HEK293 (cell line): ENCODE results near the gene MYL6B.

ENCODE experiments used
- MYNN ChIP-seq: fragments of 450-650 bp; formaldehyde crosslinking; IDR thresholded peaks from 2 replicates; pipeline ENCODE4 v1.5.1; 2016; ENCODE audit warnings: missing biosample characterization, missing genetic modification characterization, borderline replicate concordance
- REPIN1 ChIP-seq: fragments of 450-650 bp; formaldehyde crosslinking; IDR thresholded peaks from 2 replicates; pipeline ENCODE4 v1.5.1; 2017; ENCODE audit warnings: missing biosample characterization, missing genetic modification characterization, low read depth
- SETDB1 ChIP-seq: IDR thresholded peaks from one replicate; pipeline ENCODE4 v1.6.1; 2017; ENCODE audit warnings: mild to moderate bottlenecking, low read length, moderate library complexity, mixed read lengths; ENCODE audit not compliant: insufficient read length
- ZBTB11 ChIP-seq: fragments of 450-650 bp; formaldehyde crosslinking; conservative IDR thresholded peaks from 2 replicates; pipeline ENCODE4 v1.5.1; 2016; ENCODE audit warnings: low read depth, missing biosample characterization, missing genetic modification characterization
- ZBTB17 ChIP-seq: fragments of 450-650 bp; formaldehyde crosslinking; IDR thresholded peaks from 2 replicates; pipeline ENCODE4 v1.5.1; 2016; ENCODE audit warnings: missing biosample characterization, missing genetic modification characterization
- ZBTB7A ChIP-seq: fragments of 450-650 bp; formaldehyde crosslinking; IDR thresholded peaks from 2 replicates; pipeline ENCODE4 v1.5.1; 2016; ENCODE audit warnings: low read depth, missing biosample characterization, missing genetic modification characterization
- ZFP37 ChIP-seq: fragments of 450-650 bp; formaldehyde crosslinking; IDR thresholded peaks from 2 replicates; pipeline ENCODE4 v1.5.1; 2016; ENCODE audit warnings: missing biosample characterization, missing genetic modification characterization
- ZNF350 ChIP-seq: fragments of 450-650 bp; formaldehyde crosslinking; IDR thresholded peaks from 2 replicates; pipeline ENCODE4 v1.5.0; 2017; ENCODE audit warnings: missing biosample characterization, mild to moderate bottlenecking, missing genetic modification characterization
- ZNF426 ChIP-seq: fragments of 450-650 bp; formaldehyde crosslinking; IDR thresholded peaks from 2 replicates; pipeline ENCODE4 v1.5.1; 2017; ENCODE audit warnings: missing biosample characterization, missing genetic modification characterization, mild to moderate bottlenecking, inconsistent platforms, moderate library complexity
- ZNF623 ChIP-seq: fragments of 450-650 bp; formaldehyde crosslinking; IDR thresholded peaks from 2 replicates; pipeline ENCODE4 v1.5.1; 2016; ENCODE audit warnings: missing biosample characterization, missing genetic modification characterization
- ZNF76 ChIP-seq: fragments of 450-650 bp; formaldehyde crosslinking; IDR thresholded peaks from 2 replicates; pipeline ENCODE4; 2016; ENCODE audit warnings: low read depth, missing biosample characterization, missing genetic modification characterization, borderline replicate concordance
- ZNF843 ChIP-seq: fragments of 450-650 bp; formaldehyde crosslinking; IDR thresholded peaks from 2 replicates; pipeline ENCODE4 v1.5.1; 2016; ENCODE audit warnings: missing biosample characterization, missing genetic modification characterization
- TF ChIP-seq, protein P1 (sequence below): fragments of 450-650 bp; formaldehyde crosslinking; IDR thresholded peaks from 2 replicates; pipeline ENCODE4 v1.5.1; 2016; ENCODE audit warnings: missing biosample characterization, missing genetic modification characterization
- TF ChIP-seq, protein P2 (sequence below): fragments of 450-650 bp; formaldehyde crosslinking; IDR thresholded peaks from 2 replicates; pipeline ENCODE4 v1.5.1; 2016; ENCODE audit warnings: missing biosample characterization, missing genetic modification characterization

DNA sequence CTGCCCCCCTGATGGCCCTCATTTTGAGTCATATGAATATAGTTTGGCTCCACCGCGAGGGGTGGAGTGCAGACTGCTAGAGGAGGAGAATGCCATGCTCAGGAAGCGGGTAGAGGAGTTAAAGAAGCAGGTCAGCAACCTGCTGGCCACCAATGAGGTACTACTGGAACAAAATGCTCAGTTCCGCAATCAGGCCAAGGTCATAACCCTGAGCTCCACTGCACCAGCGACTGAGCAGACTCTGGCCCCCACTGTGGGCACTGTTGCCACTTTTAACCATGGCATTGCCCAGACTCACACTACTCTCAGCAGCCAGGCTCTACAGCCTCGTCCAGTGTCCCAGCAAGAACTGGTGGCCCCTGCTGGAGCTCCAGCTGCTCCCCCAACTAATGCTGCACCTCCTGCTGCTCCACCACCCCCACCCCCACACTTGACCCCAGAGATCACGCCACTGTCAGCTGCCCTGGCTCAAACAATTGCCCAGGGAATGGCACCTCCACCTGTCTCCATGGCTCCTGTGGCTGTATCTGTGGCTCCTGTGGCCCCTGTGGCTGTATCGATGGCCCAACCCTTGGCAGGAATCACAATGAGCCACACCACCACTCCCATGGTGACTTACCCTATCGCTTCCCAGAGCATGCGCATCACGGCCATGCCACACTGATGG, 31.1 kb upstream of the MYL6B start:
- TF ChIP-seq, protein P1, sequence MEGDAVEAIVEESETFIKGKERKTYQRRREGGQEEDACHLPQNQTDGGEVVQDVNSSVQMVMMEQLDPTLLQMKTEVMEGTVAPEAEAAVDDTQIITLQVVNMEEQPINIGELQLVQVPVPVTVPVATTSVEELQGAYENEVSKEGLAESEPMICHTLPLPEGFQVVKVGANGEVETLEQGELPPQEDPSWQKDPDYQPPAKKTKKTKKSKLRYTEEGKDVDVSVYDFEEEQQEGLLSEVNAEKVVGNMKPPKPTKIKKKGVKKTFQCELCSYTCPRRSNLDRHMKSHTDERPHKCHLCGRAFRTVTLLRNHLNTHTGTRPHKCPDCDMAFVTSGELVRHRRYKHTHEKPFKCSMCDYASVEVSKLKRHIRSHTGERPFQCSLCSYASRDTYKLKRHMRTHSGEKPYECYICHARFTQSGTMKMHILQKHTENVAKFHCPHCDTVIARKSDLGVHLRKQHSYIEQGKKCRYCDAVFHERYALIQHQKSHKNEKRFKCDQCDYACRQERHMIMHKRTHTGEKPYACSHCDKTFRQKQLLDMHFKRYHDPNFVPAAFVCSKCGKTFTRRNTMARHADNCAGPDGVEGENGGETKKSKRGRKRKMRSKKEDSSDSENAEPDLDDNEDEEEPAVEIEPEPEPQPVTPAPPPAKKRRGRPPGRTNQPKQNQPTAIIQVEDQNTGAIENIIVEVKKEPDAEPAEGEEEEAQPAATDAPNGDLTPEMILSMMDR (tag by site-specific recombination): no peak
- TF ChIP-seq REPIN1 (tag by site-specific recombination): no peak
- TF ChIP-seq, protein P2, sequence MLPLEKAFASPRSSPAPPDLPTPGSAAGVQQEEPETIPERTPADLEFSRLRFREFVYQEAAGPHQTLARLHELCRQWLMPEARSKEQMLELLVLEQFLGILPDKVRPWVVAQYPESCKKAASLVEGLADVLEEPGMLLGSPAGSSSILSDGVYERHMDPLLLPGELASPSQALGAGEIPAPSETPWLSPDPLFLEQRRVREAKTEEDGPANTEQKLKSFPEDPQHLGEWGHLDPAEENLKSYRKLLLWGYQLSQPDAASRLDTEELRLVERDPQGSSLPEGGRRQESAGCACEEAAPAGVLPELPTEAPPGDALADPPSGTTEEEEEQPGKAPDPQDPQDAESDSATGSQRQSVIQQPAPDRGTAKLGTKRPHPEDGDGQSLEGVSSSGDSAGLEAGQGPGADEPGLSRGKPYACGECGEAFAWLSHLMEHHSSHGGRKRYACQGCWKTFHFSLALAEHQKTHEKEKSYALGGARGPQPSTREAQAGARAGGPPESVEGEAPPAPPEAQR (tag by site-specific recombination): no peak
- TF ChIP-seq ZNF843 (tag by site-specific recombination): no peak
- no peak for TF ChIP-seq ZFP37 (tag by site-specific recombination)
- no peak for TF ChIP-seq ZBTB7A (tag by site-specific recombination)
- no peak for TF ChIP-seq ZBTB11 (tag by site-specific recombination)
- no peak for TF ChIP-seq ZBTB17
- no peak for TF ChIP-seq SETDB1
- TF ChIP-seq ZNF426 (tag by site-specific recombination): no peak
- TF ChIP-seq ZNF623: no peak
- TF ChIP-seq MYNN (tag by site-specific recombination): no peak
- TF ChIP-seq ZNF76 (tag by site-specific recombination): no peak
- TF ChIP-seq ZNF350 (tag by site-specific recombination): no peak
